Glutamatergic neuron (in vitro differentiated cells): ENCODE results near the gene ARFGAP3. TPM values are rescaled to one million over a fixed set of nuclear protein-coding genes. Genes with fewer than 3 reads are reported as not detected.

ENCODE experiments used
- DNase-seq: peaks from one replicate; pipeline ENCODE4 v3.0.0; 2022
- H3K27ac Mint-ChIP-seq: one replicate; pipeline ENCODE4 v1.8.0; 2020; ENCODE audit warnings: mild to moderate bottlenecking, mixed read lengths, inconsistent platforms; ENCODE audit not compliant: unreplicated experiment
- H3K27me3 Mint-ChIP-seq: one replicate; pipeline ENCODE4 v1.8.0; 2020; ENCODE audit warnings: mild to moderate bottlenecking, moderate library complexity, mixed read lengths, inconsistent platforms; ENCODE audit not compliant: unreplicated experiment
- H3K36me3 Mint-ChIP-seq: one replicate; pipeline ENCODE4 v1.8.0; 2020; ENCODE audit warnings: mild to moderate bottlenecking, mixed read lengths, inconsistent platforms; ENCODE audit not compliant: unreplicated experiment
- H3K4me1 Mint-ChIP-seq: one replicate; pipeline ENCODE4 v1.8.0; 2020; ENCODE audit warnings: mild to moderate bottlenecking, low read depth, mixed read lengths, inconsistent platforms; ENCODE audit not compliant: unreplicated experiment
- H3K4me3 Mint-ChIP-seq: one replicate; pipeline ENCODE4 v1.8.0; 2020; ENCODE audit warnings: mild to moderate bottlenecking, mixed read lengths, inconsistent platforms; ENCODE audit not compliant: unreplicated experiment
- H3K9me3 Mint-ChIP-seq: one replicate; pipeline ENCODE4 v1.8.0; 2020; ENCODE audit warnings: mild to moderate bottlenecking, moderate library complexity, mixed read lengths, inconsistent platforms; ENCODE audit not compliant: unreplicated experiment
- CTCF ChIP-seq: fragments of 200-600 bp; sonication (generic); IDR thresholded peaks from one replicate; pipeline ENCODE4 v1.5.0; 2021; ENCODE audit not compliant: partially characterized antibody, unreplicated experiment
- total RNA-seq: library from RNA; stranded (reverse); fragmentation: NEBNext Ultra II Directional; extraction: Animal tissue kit (Norgen Biotek cat#: 25700); gene quantifications from one replicate; pipeline ENCODE4 v1.2.1, GENCODE V29; 2021; ENCODE audit not compliant: unreplicated experiment

ARFGAP3 gene
- total RNA-seq, 1 donor from 2014 or later: 18.4 TPM

GRCh38 chr22:42836026-42836425 lies 21.0 kb downstream of the ARFGAP3 start:
- no peaks in the 10 kb centered on the region for H3K4me1 Mint-ChIP-seq
- no peak for DNase-seq
- peaks cover 3% of the 10 kb centered on the region for H3K27me3 Mint-ChIP-seq
- no peaks in the 10 kb centered on the region for H3K36me3 Mint-ChIP-seq
- no peaks in the 10 kb centered on the region for H3K9me3 Mint-ChIP-seq
- no peak overlapping the region for H3K4me3 Mint-ChIP-seq
- H3K27ac Mint-ChIP-seq: no peak overlapping the region
- no peak for TF ChIP-seq CTCF

DNA sequence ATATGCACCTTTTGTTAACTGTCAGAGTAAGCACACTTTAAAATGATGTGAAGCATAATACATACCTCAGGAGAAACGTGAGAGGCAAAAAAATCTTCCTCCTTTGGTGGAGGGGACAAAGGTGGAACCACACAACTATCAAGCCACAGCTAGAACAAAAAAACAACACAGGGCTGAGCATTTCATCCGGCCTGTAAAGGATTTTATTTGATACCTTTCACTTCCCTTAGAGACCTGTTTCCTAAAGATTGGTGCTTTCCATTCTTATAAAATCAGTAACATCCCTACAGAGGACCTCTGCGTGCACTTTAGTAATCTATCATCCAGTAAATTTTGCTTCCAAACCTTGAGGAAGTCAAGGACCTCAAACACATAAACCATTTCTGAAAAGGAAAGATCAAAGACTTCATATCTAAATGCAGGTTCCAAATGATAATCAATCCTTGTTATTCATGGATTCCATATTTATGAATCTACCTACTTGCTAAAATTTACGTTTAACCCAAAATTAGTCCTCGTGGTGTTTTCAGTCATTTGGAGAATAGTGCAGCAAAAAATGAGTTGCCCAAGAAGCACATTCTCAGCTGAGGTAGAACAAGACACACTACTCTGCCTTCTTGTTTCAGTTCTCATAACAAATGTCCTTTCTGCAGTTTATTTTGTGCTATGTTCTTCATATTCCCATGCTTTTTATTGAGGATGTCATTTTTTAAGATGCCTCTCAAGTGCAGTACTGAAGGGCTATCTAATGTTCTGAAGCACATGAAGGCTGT lies 22.7 kb downstream of the ARFGAP3 start:
- no peaks in the 10 kb centered on the region for H3K36me3 Mint-ChIP-seq
- TF ChIP-seq CTCF: no peak
- H3K27me3 Mint-ChIP-seq: peaks cover 3% of the 10 kb centered on the region
- H3K9me3 Mint-ChIP-seq: no peaks in the 10 kb centered on the region
- no peak overlapping the region for H3K4me3 Mint-ChIP-seq
- H3K27ac Mint-ChIP-seq: no peak overlapping the region
- no peak for DNase-seq
- no peaks in the 10 kb centered on the region for H3K4me1 Mint-ChIP-seq

DNA sequence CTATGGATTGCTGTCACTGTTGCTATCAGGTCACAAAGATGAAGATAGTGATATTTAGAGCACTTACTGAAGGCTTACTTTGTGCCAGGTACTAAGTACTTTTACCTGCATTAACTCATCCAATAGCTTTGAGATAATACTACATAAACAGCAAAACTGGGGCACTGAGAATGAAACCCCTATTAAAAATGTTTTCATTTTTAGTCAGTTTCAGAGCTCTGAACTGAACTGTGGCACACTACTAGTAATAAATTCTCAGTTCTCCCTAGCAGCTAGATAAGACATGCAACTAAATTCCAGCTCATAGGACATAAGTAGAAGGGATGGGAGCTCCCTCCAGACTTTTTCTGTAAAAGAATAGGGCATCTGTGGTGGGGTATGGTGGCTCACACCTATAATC lies 24.0 kb downstream of the ARFGAP3 start:
- no peak for TF ChIP-seq CTCF
- no peak overlapping the region for H3K4me3 Mint-ChIP-seq
- H3K27me3 Mint-ChIP-seq: peaks cover 3% of the 10 kb centered on the region
- no peaks in the 10 kb centered on the region for H3K36me3 Mint-ChIP-seq
- H3K4me1 Mint-ChIP-seq: no peaks in the 10 kb centered on the region
- no peaks in the 10 kb centered on the region for H3K9me3 Mint-ChIP-seq
- H3K27ac Mint-ChIP-seq: no peak overlapping the region
- no peak for DNase-seq

GRCh38 chr22:42831712-42832111 lies 25.4 kb downstream of the ARFGAP3 start:
- no peak for TF ChIP-seq CTCF
- Mint-ChIP-seq H3K27ac (no peak overlapping the region), H3K27me3 (peaks cover 3% of the 10 kb centered on the region), H3K4me1 (no peaks in the 10 kb centered on the region), H3K4me3 (no peak overlapping the region), H3K9me3 (no peaks in the 10 kb centered on the region), H3K36me3 (no peaks in the 10 kb centered on the region)
- no peak for DNase-seq

DNA sequence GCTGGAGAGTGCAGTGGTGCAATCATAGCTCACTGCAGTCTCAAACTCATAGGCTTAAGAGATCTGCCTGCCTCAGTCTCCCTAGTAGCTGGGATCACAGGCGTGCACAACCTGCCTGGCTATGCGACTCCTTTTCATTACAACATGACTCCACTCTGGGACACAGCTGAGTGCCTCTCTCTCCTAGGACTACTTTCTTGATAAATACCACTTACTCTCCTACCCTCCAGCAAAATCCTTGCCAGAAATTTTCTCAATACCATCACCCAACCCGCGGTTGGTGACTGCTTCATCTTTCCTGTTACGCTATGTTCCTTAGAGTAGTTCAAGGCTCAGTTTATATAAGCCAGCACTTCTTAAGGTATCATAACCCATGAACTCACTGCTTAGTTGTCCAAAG lies 26.9 kb downstream of the ARFGAP3 start:
- H3K36me3 Mint-ChIP-seq: no peaks in the 10 kb centered on the region
- no peaks in the 10 kb centered on the region for H3K4me1 Mint-ChIP-seq
- peaks cover 3% of the 10 kb centered on the region for H3K27me3 Mint-ChIP-seq
- DNase-seq: no peak
- no peak for TF ChIP-seq CTCF
- H3K4me3 Mint-ChIP-seq: no peak overlapping the region
- no peak overlapping the region for H3K27ac Mint-ChIP-seq
- no peaks in the 10 kb centered on the region for H3K9me3 Mint-ChIP-seq
